HG02973 (cell line): ENCODE data around the gene OR10H1.
"Not testable (repeated sequence)": the region's sequence is repeated elsewhere in the genome, so short reads cannot be mapped to it uniquely, and the experiment has no call there.

ENCODE experiments used
- ATAC-seq: cut with Tn5 transposase; IDR thresholded peaks from one replicate; pipeline ENCODE4 v1.9.1; 2021; ENCODE audit warnings: moderate library complexity; ENCODE audit not compliant: unreplicated experiment

OR10H1 gene

GRCh38 chr19:15775249-15775648 lies 40.2 kb downstream of the OR10H1 start:
- no peak for ATAC-seq

DNA sequence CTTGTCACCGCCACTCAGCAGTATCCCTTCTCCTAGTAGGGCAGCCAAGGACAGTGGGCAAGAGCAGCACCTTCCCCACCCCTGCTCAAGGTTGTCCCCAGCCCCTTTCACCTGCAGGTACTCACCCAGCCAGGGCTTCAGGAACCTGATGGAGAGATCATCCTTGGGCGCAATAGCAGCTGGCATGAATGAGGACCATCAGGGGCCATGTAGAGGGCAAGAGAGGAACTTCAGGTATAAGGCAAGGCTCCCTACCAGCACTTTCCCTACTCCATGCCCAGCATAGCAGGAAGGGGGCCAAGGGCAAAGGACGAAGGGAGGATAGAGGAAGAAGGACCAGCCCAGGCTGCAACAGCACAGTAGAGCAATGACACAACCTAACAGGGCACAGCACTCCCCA lies 41.3 kb downstream of the OR10H1 start:
- not testable (repeated sequence) for ATAC-seq

DNA sequence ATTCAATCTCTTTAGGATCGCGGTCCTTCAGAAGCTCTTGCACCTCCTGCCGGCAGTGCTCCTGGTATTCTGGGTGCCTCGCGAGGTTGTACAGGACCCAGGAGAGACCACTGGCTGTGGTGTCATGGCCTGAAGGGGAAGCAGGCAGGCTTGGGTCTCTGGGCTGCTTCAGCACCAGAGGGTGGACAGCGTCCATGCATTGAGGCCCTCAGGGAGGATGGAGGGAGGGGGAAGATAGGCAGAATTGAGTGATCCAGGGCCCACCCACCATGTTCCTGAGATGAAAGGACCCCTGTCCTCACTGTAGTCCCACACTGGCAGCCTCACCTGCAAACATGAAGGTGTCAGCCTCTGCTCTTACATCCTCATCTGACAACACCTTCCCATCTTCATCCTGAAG lies 45.9 kb downstream of the OR10H1 start:
- no peak for ATAC-seq

DNA sequence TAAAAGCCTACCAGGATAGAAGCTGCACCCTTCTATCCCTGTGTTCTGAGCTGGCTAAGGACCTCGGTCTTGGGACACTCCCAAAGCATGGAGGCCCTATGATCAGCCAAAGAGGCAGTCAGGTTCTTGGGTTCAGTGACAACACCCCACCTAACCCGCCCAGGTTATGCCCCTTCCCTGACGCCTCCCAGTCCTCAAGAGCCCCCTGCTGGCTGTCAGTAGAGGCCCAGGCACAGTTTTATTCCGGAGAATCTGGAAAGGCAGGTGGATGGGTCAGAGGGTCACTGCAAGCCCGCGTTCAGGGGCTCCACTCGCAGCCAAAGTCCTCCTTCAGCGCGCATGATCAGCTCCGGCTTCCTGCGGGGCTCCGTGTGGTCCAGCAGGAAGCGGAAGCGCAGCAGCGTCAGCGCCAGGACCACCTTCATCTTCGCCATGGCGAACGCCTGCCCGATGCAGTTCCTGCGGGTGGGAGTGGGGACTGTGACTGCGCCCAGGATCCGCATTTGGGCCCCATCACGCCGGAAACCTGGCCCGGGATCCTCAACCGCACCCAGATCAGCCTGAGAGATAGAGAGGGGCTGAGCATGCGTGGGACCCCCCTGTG lies 55.4 kb downstream of the OR10H1 start:
- ATAC-seq: no peak

DNA sequence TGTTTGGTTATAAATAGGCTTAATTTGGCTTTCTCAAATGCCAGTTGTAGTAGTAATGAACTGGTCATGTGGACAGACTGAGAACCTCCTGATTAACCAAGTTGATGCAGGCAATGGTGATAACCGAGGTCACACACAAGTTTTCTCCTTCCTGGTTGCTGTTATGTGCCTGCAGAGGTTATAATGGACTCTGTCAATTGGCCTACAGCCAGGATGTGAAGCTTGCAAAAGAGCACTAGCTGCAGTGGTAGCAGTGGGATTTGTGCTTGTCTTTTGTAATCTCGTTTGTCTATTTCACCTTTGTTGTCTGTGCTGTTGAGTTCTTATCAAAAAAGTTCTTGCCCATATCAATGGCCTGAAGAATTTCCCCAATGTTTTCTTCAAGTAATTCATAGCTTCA lies 57.1 kb downstream of the OR10H1 start:
- ATAC-seq: no peak
